SH-SY5Y (cell line): Measurements from ENCODE around the gene DOK6.

Experiments
- GATA2 ChIP-seq: IDR thresholded peaks from 2 replicates; pipeline ENCODE4 v1.6.1; 2011; ENCODE audit warnings: mild to moderate bottlenecking, low read depth, low read length
- GATA3 ChIP-seq: IDR thresholded peaks from 2 replicates; pipeline ENCODE4 v1.6.1; 2011; ENCODE audit warnings: low read depth, mild to moderate bottlenecking, low read length, moderate library complexity

The DOK6 gene

DNA sequence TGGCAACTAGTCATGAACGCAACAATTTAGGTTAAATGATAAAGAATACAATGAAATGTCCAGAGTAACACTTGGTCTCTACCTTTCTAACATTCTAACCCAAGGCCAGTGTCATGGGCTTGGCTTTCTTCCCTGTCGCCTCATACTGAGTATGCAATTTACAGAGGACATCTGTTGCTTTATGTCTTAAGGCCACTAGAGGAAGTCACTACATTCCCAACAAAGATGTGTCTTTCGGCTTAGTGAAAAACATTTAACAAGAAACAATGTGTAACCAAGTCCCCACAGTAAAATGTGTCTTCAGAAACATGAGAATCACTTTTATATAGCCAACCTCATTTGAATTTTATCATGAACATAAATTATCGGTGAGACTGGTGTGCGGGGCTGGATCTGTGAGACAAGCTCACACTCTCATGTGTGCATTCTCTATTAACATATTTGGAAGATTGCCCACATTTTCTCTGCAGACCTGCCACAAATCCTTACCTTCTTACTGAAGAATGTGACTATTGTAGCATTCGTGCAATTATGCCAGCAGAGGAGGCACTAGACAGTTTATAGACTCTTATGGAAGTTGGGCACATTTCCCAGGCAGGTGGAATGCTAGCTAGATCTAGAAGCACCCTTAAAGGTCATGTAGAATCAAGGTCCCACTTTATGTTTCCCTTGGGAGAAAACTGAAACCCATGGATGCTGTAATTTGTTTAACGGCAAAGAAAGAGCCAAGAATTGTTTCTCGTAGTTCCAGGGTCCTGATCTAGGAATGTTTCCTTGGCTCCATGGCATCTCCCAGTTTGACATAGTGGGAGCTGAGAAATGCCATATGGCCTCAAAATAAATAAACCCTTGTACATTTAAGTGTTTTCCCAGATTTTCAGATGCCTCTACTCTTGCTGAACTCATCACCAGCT, 445.2 kb downstream of the DOK6 start:
- TF ChIP-seq GATA2 (no peak), GATA3 (no peak)

- no peak for TF ChIP-seq GATA2
- no peak for TF ChIP-seq GATA3
These were observed 452.4 kb downstream of the DOK6 start for GRCh38 chr18:69853051-69853450.

DNA sequence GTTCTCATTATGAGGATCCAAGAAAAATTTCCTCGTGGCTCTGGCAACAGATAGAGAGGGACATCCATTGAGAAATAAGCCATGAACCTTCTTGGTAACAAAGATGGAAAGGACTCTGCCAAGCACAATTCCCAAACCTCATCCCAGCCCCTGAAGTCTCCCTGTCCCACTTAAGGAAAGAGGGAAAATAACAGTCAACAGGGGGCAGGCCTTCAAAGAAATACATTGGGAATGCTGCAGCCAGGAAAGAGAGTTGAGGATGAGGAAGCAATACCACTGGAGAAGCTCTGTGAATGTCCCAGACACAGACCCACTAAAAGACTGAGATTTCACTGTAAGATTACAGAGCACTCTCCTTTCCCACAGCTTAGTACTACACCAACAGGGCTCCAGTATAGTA, 453.8 kb downstream of the DOK6 start:
- no peak for TF ChIP-seq GATA3
- TF ChIP-seq GATA2: no peak

GRCh38 chr18:69858897-69859296, 458.2 kb downstream of the DOK6 start:
- TF ChIP-seq GATA3 (no peak), GATA2 (no peak)

GRCh38 chr18:69865776-69866175, 465.1 kb downstream of the DOK6 start:
- TF ChIP-seq GATA3 (no peak), GATA2 (no peak)

DNA sequence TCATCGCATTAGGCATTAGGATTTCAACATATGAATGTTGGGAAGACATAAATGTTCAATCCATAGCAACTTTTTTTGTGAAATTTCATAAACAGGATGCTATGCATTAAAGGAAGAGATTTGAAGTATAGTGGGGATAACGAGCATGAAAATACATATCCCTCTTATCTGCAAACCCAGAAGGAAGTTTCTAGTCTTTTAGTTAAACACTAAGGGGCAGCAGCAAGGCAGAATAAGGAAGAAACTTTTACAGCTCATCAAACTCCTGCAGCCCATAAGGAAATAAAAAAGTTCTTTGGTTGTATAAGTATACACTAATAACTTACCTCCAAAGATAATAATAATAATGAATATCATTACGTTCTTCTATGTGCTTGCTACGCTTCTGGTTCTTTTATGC, 465.5 kb downstream of the DOK6 start:
- no peak for TF ChIP-seq GATA2
- TF ChIP-seq GATA3: no peak

- TF ChIP-seq GATA3 (no peak), GATA2 (no peak)
These were observed 470.0 kb downstream of the DOK6 start for GRCh38 chr18:69870736-69871135.

DNA sequence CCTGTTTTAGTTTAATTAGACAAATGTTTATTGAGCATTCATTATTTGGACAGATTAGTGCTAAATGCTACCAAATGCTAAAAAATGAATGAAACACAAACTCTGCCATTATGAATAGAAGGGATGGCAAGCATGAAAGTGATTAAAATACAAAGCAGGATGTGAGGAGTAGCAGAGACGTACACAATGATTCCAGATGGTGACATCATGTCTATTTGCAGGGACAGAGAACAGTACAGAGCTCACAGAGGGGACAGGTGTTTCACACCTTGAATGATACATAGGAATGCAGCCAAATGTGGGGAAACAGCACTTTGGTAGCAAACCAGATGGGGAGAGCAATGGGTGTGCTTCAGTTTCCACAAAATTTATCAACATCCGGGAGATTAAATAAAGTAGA, 470.7 kb downstream of the DOK6 start:
- TF ChIP-seq GATA2: no peak
- TF ChIP-seq GATA3: no peak

- no peak for TF ChIP-seq GATA2
- no peak for TF ChIP-seq GATA3
These were observed 472.0 kb downstream of the DOK6 start for GRCh38 chr18:69872661-69873060.

DNA sequence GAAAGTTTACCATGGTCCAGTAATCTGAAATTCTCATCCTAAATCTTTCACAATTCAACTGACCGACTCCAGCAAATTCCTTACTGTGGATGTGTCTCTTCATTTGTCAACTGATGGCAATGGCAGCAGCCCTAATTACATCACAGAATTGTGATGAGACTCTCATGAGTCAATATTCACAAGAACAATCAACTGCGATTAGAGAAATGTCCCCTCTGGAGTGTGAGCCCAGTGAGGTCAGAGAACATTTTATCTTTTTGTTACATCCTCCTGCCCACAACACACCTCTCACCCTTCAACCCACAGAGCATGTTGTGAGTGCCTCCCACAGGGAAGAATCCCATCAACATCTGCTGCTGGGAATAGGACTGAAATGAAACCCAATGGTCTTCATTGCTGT, 473.4 kb downstream of the DOK6 start:
- TF ChIP-seq GATA2 (no peak), GATA3 (no peak)

DNA sequence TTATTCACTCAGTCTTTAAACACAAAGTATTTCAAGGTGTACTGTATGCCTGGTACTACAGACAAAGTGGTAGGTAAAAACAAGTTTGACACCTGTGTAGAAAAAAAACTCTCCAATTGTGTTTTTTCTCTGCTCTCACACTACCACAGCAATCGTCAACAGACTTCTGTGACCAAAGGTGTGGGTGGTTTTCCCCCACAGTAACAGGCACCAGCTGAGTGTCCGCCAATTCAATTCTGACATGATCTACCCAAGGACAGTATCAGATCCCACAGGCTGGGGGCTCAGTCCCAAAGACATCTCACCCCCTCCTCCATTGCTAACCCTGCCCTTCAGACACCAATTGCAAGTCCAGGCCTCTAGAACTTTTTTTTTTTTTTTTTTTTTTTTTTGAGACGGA, 475.8 kb downstream of the DOK6 start:
- TF ChIP-seq GATA2 (no peak), GATA3 (no peak)

DNA sequence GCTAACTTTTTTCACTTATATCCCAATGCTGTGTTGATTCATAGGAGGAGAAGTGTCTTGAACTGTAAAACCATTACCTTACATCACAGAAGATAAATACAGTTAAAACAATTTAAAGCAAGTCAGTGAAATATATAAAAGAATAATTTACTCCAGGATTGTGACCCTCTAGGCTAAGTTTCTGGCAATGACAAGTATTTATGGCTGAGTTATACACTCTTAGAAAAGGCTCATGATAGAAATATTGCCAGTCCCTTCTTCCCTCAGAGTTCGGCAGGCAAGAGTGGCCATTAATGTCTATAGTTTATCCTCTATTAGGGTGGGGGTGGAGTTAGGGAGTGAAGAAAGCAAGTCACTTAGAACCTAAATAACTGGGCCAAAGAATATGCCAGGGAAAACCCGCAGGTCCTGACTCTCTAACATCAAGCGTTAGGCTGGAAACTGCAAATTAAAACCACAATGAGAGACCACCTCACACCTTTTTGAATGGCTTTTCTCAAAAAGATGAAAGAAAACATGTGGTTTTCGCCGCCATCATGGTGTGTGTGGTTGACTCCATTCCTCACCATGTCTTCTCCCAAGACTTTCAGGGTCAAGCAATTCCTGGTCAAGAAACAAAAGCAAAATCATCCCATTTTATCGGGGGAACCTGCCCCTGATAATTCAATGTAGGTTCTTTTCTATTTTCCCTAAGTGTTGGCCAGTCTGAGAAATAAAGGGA, 477.7 kb downstream of the DOK6 start:
- TF ChIP-seq GATA3 (no peak), GATA2 (no peak)

DNA sequence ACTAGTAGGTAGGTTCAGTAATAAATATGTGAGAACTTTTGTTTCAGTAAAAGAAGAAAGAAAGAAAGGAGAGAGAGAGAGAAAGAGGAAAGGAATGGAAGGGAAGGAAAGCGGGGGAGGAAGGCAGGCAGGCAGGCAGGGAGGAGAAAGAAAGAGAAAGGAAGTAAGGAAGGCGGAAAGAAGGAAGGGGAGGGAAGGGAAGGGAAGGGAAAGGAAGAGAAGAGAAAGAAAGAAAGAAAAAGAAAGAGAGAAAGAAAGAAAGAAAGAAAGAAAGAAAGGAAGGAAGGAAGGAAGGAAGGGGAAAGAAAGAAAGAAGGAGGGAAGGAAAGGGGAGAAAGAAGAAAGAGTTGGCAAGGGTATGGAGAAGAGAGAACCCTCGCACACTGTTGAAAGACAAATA, 479.4 kb downstream of the DOK6 start:
- TF ChIP-seq GATA2 (no peak), GATA3 (no peak)

DNA sequence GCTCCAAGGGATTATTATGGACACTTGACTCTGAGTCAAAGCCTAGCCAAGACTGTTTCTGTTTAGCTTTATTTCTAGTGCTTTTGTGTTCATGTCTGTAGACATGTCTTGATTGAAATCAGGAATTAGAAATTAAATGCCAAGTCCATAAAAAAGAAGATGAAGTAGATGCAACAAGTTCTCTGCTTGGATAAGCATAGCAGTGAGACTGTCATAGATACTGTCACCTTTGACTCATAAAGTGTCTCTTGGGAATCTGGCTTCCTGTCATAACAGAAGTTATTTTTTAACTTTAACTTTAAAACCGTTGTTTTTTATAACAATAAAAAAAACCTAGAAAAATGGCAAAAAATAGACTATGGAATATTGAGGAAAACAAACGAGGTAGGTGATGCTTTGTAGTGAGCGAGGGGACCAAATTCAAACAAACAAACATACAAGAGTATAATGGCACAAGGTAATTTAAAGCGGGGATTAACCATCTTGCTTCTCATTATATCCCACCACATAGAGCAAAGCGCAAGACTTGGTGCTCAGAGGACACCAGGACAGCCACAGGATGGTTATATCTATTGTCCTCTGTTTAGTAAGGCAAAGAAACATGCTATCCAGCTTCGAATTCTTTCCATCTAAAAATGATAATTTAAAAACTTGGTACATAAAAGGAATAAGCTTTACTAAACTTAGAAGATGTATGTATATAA, 482.4 kb downstream of the DOK6 start:
- no peak for TF ChIP-seq GATA2
- no peak for TF ChIP-seq GATA3
